ENCODE results near the gene CRACDL.

CRACDL gene

GRCh38 chr2:98795891-98796676, 139.9 kb downstream of the CRACDL start:
- Histone ChIP-seq H3K9me3 (ENCODE audit: control insufficient read depth, insufficient read depth, low read length) (no peaks in the 10 kb centered on the region), H3K4me1 (ENCODE audit: control insufficient read depth, insufficient read depth, low read length) (peaks cover 1% of the 10 kb centered on the region; the same call in 1 of the 2 replicates), H3K27me3 (ENCODE audit: control insufficient read depth, insufficient read depth, low read length) (no peaks in the 10 kb centered on the region), H3K27ac (ENCODE audit: low read length) (no peak overlapping the region), H3K36me3 (ENCODE audit: control insufficient read depth, insufficient read depth, low read length) (no peaks in the 10 kb centered on the region), H3K4me3 (ENCODE audit: low read length) (no peak overlapping the region)
- no CpG with 5 or more reads among the region's 14 CpGs for WGBS (ENCODE audit: insufficient coverage, insufficient read length)
- DNase-seq (ENCODE audit: low read depth, low spot score): no peak

GRCh38 chr2:98793897-98794830, 141.9 kb downstream of the CRACDL start:
- Histone ChIP-seq H3K27ac (ENCODE audit: low read length) (no peak overlapping the region), H3K9me3 (ENCODE audit: control insufficient read depth, insufficient read depth, low read length) (no peaks in the 10 kb centered on the region), H3K4me3 (ENCODE audit: low read length) (no peak overlapping the region), H3K36me3 (ENCODE audit: control insufficient read depth, insufficient read depth, low read length) (no peaks in the 10 kb centered on the region), H3K27me3 (ENCODE audit: control insufficient read depth, insufficient read depth, low read length) (no peaks in the 10 kb centered on the region), H3K4me1 (ENCODE audit: control insufficient read depth, insufficient read depth, low read length) (peaks cover 1% of the 10 kb centered on the region; the same call in 1 of the 2 replicates)
- no peak for DNase-seq (ENCODE audit: low read depth, low spot score)
- WGBS (ENCODE audit: insufficient coverage, insufficient read length): no CpG with 5 or more reads among the region's 11 CpGs

- no peaks in the 10 kb centered on the region for H3K9me3 ChIP-seq (ENCODE audit: control insufficient read depth, insufficient read depth, low read length)
- WGBS (ENCODE audit: insufficient coverage, insufficient read length): no CpG with 5 or more reads among the region's 5 CpGs
- no peaks in the 10 kb centered on the region for H3K36me3 ChIP-seq (ENCODE audit: control insufficient read depth, insufficient read depth, low read length)
- no peak overlapping the region for H3K4me3 ChIP-seq (ENCODE audit: low read length)
- peaks cover 1% of the 10 kb centered on the region; the same call in 1 of the 2 replicates for H3K4me1 ChIP-seq (ENCODE audit: control insufficient read depth, insufficient read depth, low read length)
- H3K27me3 ChIP-seq (ENCODE audit: control insufficient read depth, insufficient read depth, low read length): no peaks in the 10 kb centered on the region
- no peak for DNase-seq (ENCODE audit: low read depth, low spot score)
- no peak overlapping the region for H3K27ac ChIP-seq (ENCODE audit: low read length)
These were observed 142.8 kb downstream of the CRACDL start for GRCh38 chr2:98793275-98793674.

- no peak overlapping the region for H3K4me3 ChIP-seq (ENCODE audit: low read length)
- no peaks in the 10 kb centered on the region for H3K27me3 ChIP-seq (ENCODE audit: control insufficient read depth, insufficient read depth, low read length)
- H3K36me3 ChIP-seq (ENCODE audit: control insufficient read depth, insufficient read depth, low read length): no peaks in the 10 kb centered on the region
- DNase-seq (ENCODE audit: low read depth, low spot score): no peak
- H3K27ac ChIP-seq (ENCODE audit: low read length): no peak overlapping the region
- no peaks in the 10 kb centered on the region for H3K9me3 ChIP-seq (ENCODE audit: control insufficient read depth, insufficient read depth, low read length)
- no CpG with 5 or more reads among the region's 6 CpGs for WGBS (ENCODE audit: insufficient coverage, insufficient read length)
- no peaks in the 10 kb centered on the region for H3K4me1 ChIP-seq (ENCODE audit: control insufficient read depth, insufficient read depth, low read length)
These were observed 145.8 kb downstream of the CRACDL start for GRCh38 chr2:98790221-98790620.

- no CpG with 5 or more reads among the region's 8 CpGs for WGBS (ENCODE audit: insufficient coverage, insufficient read length)
- H3K27ac ChIP-seq (ENCODE audit: low read length): no peak overlapping the region
These were observed 148.3 kb downstream of the CRACDL start for GRCh38 chr2:98787700-98788099.

GRCh38 chr2:98786179-98786578, 149.8 kb downstream of the CRACDL start:
- Histone ChIP-seq H3K4me1 (ENCODE audit: control insufficient read depth, insufficient read depth, low read length) (no peaks in the 10 kb centered on the region), H3K27ac (ENCODE audit: low read length) (no peak overlapping the region), H3K9me3 (ENCODE audit: control insufficient read depth, insufficient read depth, low read length) (no peaks in the 10 kb centered on the region), H3K4me3 (ENCODE audit: low read length) (no peak overlapping the region), H3K27me3 (ENCODE audit: control insufficient read depth, insufficient read depth, low read length) (no peaks in the 10 kb centered on the region), H3K36me3 (ENCODE audit: control insufficient read depth, insufficient read depth, low read length) (no peaks in the 10 kb centered on the region)
- DNase-seq (ENCODE audit: low read depth, low spot score): no peak
- WGBS (ENCODE audit: insufficient coverage, insufficient read length): no CpG with 5 or more reads among the region's 6 CpGs

More at GRCh38 chr2:98787700-98788099, 148.3 kb downstream of the CRACDL start:
- H3K9me3 ChIP-seq (ENCODE audit: control insufficient read depth, insufficient read depth, low read length): no peaks in the 10 kb centered on the region
- H3K4me3 ChIP-seq (ENCODE audit: low read length): no peak overlapping the region
- H3K4me1 ChIP-seq (ENCODE audit: control insufficient read depth, insufficient read depth, low read length): no peaks in the 10 kb centered on the region
- DNase-seq (ENCODE audit: low read depth, low spot score): no peak
- H3K36me3 ChIP-seq (ENCODE audit: control insufficient read depth, insufficient read depth, low read length): no peaks in the 10 kb centered on the region
- no peaks in the 10 kb centered on the region for H3K27me3 ChIP-seq (ENCODE audit: control insufficient read depth, insufficient read depth, low read length)

- Histone ChIP-seq H3K4me3 (ENCODE audit: low read length) (no peak overlapping the region), H3K27ac (ENCODE audit: low read length) (no peak overlapping the region), H3K4me1 (ENCODE audit: control insufficient read depth, insufficient read depth, low read length) (no peaks in the 10 kb centered on the region), H3K36me3 (ENCODE audit: control insufficient read depth, insufficient read depth, low read length) (no peaks in the 10 kb centered on the region), H3K9me3 (ENCODE audit: control insufficient read depth, insufficient read depth, low read length) (no peaks in the 10 kb centered on the region), H3K27me3 (ENCODE audit: control insufficient read depth, insufficient read depth, low read length) (no peaks in the 10 kb centered on the region)
- DNase-seq (ENCODE audit: low read depth, low spot score): no peak
These were observed 153.5 kb downstream of the CRACDL start for GRCh38 chr2:98782570-98782969.

- no peak overlapping the region for H3K27ac ChIP-seq (ENCODE audit: low read length)
- no CpG with 5 or more reads among the region's 1 CpG for WGBS (ENCODE audit: insufficient coverage, insufficient read length)
- no peaks in the 10 kb centered on the region for H3K27me3 ChIP-seq (ENCODE audit: control insufficient read depth, insufficient read depth, low read length)
- H3K4me1 ChIP-seq (ENCODE audit: control insufficient read depth, insufficient read depth, low read length): no peaks in the 10 kb centered on the region
- no peak for DNase-seq (ENCODE audit: low read depth, low spot score)
- H3K36me3 ChIP-seq (ENCODE audit: control insufficient read depth, insufficient read depth, low read length): no peaks in the 10 kb centered on the region
- H3K9me3 ChIP-seq (ENCODE audit: control insufficient read depth, insufficient read depth, low read length): no peaks in the 10 kb centered on the region
- no peak overlapping the region for H3K4me3 ChIP-seq (ENCODE audit: low read length)
These were observed 154.2 kb downstream of the CRACDL start for GRCh38 chr2:98781822-98782221.

- no peak for DNase-seq (ENCODE audit: low read depth, low spot score)
- H3K9me3 ChIP-seq (ENCODE audit: control insufficient read depth, insufficient read depth, low read length): no peaks in the 10 kb centered on the region
- H3K4me3 ChIP-seq (ENCODE audit: low read length): no peak overlapping the region
- H3K4me1 ChIP-seq (ENCODE audit: control insufficient read depth, insufficient read depth, low read length): peaks cover 1% of the 10 kb centered on the region; the same call in 1 of the 2 replicates
- no peak overlapping the region for H3K27ac ChIP-seq (ENCODE audit: low read length)
- WGBS (ENCODE audit: insufficient coverage, insufficient read length): no CpG with 5 or more reads among the region's 6 CpGs
- H3K36me3 ChIP-seq (ENCODE audit: control insufficient read depth, insufficient read depth, low read length): no peaks in the 10 kb centered on the region
- H3K27me3 ChIP-seq (ENCODE audit: control insufficient read depth, insufficient read depth, low read length): no peaks in the 10 kb centered on the region
These were observed 157.1 kb downstream of the CRACDL start for GRCh38 chr2:98778741-98779483.

- H3K27me3 ChIP-seq (ENCODE audit: control insufficient read depth, insufficient read depth, low read length): no peaks in the 10 kb centered on the region
- H3K4me3 ChIP-seq (ENCODE audit: low read length): no peak overlapping the region
- H3K4me1 ChIP-seq (ENCODE audit: control insufficient read depth, insufficient read depth, low read length): peaks cover 4% of the 10 kb centered on the region; the same call in 1 of the 2 replicates
- no peak overlapping the region for H3K27ac ChIP-seq (ENCODE audit: low read length)
- no peaks in the 10 kb centered on the region for H3K9me3 ChIP-seq (ENCODE audit: control insufficient read depth, insufficient read depth, low read length)
- DNase-seq (ENCODE audit: low read depth, low spot score): no peak
- no CpG with 5 or more reads among the region's 4 CpGs for WGBS (ENCODE audit: insufficient coverage, insufficient read length)
- H3K36me3 ChIP-seq (ENCODE audit: control insufficient read depth, insufficient read depth, low read length): no peaks in the 10 kb centered on the region
These were observed 157.9 kb downstream of the CRACDL start for GRCh38 chr2:98778151-98778550.

Measured in iPS DF 6.9 (cell line).